HG03565 (cell line): ENCODE data around the gene MYCBP.
"Not testable (repeated sequence)": the region's sequence is repeated elsewhere in the genome, so short reads cannot be mapped to it uniquely, and the experiment has no call there.

Experiments
- ATAC-seq: cut with Tn5 transposase; IDR thresholded peaks from one replicate; pipeline ENCODE4 v1.9.1; 2021; ENCODE audit warnings: mild to moderate bottlenecking, moderate library complexity; ENCODE audit not compliant: unreplicated experiment

The MYCBP gene

GRCh38 chr1:38870996-38871395, 2.2 kb downstream of the MYCBP start:
- no peak for ATAC-seq

GRCh38 chr1:38867208-38867607, 5.9 kb downstream of the MYCBP start:
- no peak for ATAC-seq

- ATAC-seq = no peak
These were observed 7.9 kb downstream of the MYCBP start for GRCh38 chr1:38865112-38865715.

GRCh38 chr1:38860454-38860795, 12.7 kb downstream of the MYCBP start:
- ATAC-seq = no peak

DNA sequence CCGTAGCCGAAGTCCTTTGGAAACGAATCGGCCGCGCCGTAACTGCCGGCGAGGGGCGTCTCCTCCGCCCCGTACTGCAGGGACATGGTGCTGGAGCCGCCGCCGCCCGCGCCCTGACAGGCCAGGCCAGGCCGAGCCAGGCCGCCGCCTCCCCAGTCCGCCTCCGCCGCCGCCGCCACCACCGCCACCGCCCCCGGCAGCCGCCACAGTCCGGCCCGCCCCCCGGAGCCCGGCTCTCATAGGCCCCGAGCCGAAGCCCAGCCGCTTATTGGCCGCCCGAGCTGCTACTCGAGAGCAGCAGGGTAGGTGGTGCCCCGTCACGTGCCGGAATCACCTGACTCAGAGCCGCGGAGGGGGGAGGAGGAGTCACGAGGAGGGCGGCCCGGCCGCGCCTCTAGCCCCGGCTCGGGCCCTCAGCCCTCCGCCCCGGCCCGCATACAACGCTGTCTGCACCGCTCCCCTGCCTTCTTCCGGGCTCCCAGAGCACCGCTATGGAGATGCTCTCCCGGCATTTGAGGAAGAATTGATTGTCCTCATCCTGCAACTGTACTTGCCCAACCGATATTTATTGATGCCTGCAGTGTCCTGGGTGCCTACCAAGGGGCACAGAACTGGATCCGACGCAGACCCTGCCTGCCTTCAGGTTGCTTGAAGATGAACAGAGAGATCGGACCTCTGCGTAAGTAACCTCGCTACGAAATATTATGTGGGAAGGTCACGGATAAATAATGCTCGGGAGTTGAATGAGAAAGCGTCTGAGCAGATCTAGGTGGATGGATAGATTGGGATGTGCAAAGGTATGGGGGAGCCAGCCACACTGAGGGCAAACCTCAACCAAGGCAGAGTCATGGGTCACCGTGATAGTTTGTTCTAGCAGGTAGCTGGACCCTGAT, 13.3 kb downstream of the MYCBP start, which contains the start of gene RRAGC:
TSS of gene RRAGC (minus strand) at position 212 of the 893 bp plus-strand sequence. CDS start at position 86, 126 bp downstream.
- peak; percentile 85 for ATAC-seq

- peak; percentile 26 for ATAC-seq
These were observed 14.2 kb downstream of the MYCBP start for GRCh38 chr1:38858833-38859560.

DNA sequence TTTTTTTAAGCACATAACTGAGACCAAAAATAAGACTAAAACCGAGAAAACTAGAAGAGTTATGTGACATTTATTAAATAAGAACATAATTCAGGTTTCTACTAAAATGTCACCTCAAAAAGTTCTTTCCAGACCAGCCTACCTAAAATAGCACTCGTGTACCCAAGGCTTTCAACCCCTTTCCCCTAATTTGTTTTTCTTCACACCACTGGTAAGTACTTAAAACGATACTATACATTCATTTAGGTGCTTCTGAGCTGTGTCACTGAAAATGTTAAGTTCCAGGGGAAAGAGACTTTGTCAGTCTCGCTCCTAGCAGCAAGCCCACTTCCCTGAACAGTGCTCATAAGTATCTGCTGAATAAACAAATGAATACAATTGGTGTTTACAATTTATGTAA, 20.4 kb downstream of the MYCBP start:
- peak; percentile 41 for ATAC-seq

GRCh38 chr1:38848071-38848470, 25.1 kb downstream of the MYCBP start:
- ATAC-seq = no peak

DNA sequence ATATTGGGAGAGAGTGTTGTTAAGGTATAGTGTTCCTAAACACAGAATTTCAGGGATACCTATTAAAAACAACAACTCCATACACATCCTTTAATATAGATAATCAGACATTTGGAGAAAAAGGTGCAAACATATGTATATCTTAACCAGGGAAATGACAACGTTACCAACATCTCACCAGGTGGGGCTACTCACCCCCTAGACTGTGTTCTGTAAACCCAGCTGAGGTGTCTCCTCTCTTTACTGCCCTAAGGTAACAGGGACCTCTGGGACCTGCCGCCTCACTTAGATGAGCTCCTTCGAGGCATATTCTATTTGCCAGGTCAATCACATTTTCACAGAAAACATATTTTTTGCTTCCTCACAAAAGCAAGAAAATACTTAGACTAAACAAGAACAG, 26.9 kb downstream of the MYCBP start:
- ATAC-seq = no peak

DNA sequence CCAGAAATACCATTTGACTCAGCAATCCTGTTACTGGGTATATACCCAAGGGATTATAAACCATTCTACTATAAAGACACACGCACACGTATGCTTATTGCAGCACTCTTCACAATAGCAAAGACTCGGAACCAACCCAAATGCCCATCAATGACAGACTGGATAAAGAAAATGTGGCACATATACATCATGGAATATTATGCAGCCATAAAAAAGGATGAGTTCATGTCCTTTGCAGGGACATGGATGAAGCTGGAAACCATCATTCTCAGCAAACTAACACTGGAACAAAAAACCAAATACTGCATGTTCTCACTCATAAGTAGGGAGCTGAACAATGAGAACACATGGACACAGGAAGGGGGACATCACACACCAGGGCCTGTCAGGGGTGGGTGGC, 28.1 kb downstream of the MYCBP start:
- not testable (repeated sequence) for ATAC-seq

GRCh38 chr1:38840281-38840680, 32.9 kb downstream of the MYCBP start:
- ATAC-seq = no peak

DNA sequence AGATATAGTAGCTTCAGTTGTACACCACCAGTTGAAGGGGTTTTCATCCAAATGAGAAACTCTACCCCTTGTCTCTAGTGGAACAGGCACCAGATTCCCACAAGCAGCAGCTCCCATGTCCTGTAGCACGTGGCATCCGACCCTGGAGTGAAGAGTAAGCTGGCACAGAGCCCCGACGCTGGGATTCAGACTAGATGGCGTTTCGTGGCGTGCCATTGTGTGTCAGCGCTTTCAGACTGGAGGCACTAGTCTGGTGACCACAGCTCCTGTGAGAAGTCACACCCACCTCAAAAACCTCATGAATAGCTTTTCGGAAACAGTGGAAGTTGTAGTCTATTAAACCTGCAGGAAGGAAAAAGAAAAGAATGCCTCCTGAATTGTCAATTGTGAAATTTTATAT, 33.8 kb downstream of the MYCBP start:
- ATAC-seq = no peak

DNA sequence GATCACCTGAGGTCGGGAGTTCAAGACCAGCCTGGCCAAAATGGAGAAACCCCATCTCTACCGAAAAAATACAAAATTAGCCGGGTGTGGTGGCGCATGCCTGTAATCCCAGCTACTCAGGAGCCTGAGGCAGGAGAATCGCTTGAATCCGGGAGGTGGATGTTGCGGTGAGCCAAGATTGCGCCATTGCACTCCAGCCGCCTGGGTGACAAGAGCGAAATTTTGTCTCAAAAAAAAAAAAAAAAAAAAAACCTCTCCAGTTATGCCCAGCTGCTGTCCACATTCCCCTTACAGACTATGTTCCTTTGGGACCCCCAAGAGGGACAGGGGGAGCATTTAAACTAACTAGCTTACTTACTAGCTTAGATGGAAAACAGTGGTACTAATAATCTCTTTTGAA, 36.8 kb downstream of the MYCBP start:
- not testable (repeated sequence) for ATAC-seq

DNA sequence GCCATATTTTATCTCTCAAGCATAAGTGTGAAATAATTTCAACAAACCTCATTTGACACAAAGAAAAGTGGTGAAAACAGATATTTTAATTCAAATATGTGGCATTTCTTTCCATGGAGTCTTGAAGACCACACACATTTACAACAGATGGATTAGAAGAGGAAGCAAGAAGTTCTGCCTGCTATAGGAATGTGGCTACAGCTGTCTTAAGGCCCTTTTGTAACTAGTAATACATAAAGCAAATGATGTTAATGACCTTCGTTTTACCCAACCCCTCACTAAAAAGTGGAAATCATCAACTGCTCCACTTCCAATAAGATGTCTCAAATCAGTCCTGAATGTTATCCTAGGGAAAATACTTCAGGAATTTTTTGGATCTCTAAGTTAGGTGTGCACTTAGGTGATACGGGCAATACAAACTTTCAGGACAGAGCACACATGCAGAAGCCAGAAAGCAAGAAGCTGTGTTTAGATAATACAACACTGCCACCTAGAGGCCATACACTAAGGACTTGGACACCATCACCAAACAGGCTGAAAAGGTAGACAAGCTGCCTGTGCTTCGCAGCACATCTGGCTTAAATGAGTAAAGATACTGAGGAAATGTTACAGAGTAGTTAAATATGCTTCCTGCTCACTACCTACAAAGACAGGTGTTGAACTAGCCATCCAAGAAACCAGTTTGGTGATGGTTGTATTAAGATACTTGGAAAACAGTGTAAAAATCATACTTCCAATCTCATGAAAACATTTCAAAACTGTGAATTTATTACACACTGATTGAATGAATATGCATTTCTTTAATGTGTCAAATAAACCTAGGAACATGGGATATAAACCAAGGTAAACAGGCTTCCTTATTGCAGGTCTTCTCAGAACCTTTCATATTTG, 38.0 kb downstream of the MYCBP start:
- ATAC-seq = no peak

DNA sequence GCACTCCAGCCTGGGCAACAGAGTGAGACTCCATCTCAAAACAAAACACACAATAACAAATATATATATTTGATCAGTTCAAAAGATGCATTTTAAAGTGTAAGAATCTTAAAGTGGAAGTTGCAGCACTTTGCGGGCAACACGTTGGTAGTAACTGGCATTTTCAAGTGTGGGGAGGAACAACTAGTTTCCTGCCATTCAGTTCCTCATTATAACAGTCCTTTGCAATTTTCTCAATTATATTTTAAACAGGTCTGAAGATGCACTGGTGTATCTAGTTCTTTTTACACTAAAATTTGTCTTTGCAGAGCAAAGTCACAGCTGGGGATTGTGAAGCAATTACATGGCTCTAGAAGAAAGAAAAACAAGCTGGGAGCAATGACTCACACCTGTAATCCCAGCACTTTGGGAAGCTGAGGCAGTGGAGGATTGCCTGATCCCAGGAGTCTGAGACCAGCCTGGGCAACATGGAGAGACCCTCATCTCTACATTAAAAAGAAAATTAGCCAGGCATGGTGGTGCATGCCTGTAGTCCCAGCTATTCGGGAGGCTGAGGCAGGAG, 38.8 kb downstream of the MYCBP start:
- no peak for ATAC-seq

GRCh38 chr1:38833146-38833545, 40.0 kb downstream of the MYCBP start:
- ATAC-seq = no peak

DNA sequence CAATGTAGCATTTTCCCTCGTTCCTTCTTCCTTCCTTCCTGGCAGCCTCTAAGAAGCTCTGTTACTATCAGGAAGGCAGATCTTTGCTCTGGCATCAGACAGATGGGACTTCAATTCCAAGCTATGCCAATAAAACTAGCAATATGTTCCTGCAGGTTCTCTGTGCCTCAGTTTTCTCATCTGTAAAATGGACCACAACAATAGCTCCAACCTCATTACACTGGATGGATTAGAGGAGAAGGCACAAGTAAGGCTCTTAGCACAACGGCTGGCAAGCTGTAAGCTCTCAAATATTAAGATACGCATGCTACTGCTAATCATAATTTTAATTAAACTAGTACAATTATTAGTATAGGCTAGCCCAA, 40.8 kb downstream of the MYCBP start:
- ATAC-seq = no peak

DNA sequence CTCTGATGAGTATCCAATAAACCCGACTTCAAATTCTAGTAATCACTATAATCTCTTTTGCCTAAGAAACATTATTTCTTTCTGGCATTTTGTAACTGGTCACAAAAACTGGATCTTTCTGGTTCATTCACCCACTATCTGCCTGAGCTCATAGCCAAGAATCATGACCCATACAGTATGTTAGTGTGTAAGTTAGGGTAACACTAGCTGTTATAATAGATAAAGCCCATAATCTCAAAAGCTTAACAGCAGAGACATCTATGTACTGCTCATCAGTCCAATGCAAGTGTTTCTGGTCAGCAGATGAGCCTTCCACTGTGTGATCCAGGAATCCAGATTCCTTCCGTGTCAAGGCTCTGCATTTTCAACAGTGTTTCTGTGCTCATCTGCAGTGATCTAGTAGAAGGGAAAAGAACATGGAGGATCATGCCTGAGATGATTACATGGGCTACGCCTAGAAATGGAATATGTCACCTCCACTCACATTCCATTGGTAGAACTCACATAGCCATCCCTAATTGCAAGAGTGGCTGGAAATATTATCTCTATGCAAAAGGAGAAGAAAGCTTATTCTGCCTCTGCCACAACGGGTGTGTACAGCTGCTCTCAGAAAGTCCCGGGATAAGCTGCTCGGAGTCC, 41.3 kb downstream of the MYCBP start:
- ATAC-seq = no peak

DNA sequence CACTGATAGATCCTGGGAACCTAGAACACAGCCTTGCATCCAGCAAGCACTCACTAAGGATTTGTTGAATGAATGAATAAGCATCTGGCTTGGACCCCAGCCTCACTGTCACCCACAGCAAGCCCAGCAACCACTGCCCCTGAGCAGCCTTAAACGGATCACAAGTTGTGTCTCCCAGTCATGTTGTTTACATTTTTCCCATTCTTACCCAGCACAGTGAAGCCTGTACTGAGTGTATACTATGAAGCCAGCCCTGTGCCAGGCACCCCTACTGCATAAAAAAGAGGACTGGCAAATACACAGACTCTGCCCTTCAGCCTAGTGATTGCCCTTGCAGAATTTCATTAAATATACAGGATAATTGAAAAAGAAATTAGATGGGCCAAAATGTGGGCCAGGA, 43.8 kb downstream of the MYCBP start:
- no peak for ATAC-seq

DNA sequence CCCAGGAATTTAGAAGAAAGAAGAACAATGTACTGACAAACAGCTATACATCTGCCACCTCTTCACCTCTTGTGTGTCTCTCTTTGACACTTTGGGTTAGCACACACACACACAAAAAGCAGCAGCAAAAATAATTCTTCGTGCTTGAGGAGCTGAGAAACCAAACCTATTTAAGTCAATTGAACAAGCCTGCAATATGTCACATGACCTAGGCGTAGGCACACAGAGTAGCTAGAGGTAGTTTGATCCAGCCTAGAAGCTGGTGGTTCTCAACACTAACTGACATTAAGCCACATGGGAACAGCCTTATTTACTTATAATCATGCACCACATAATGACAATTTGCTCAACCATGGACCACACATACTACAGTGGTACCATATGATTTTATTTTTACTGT, 45.8 kb downstream of the MYCBP start:
- no peak for ATAC-seq
